Tibial artery (tissue), 4 donors: ENCODE measurements around the gene NTRK2.

Experiments used
- DNase-seq, 2 donors: peaks; one replicate each; pipeline ENCODE4 v3.0.0-alpha.2; 2019
- H3K27ac ChIP-seq, 2 donors: fragments of 200-600 bp; sonication (generic) in 1 of 2; 1 replicate in 1 of 2; 2 replicates in 1 of 2; pipeline ENCODE4 v1.5.1; 2018 to 2019; ENCODE audit warnings: mild to moderate bottlenecking in 1 of 2
- H3K27me3 ChIP-seq, 2 donors: fragments of 200-600 bp; sonication (generic) in 1 of 2; one replicate each; pipeline versions ENCODE4 v1.5.1 to v1.6.0; 2016 to 2019
- H3K36me3 ChIP-seq, 3 donors: fragments of 200-600 bp; sonication (generic) in 2 of 3; one replicate each; pipeline ENCODE4 v1.5.1; 2016 to 2019; ENCODE audit warnings: mild to moderate bottlenecking in 2 of 3
- H3K4me1 ChIP-seq, 4 donors: fragments of 200-600 bp; sonication (generic) in 2 of 4; 1 replicate in 3 of 4; 2 replicates in 1 of 4; pipeline ENCODE4 v1.5.1; 2016 to 2019
- H3K4me3 ChIP-seq, 2 donors: fragments of 200-600 bp; sonication (generic) in 1 of 2; 1 replicate in 1 of 2; 2 replicates in 1 of 2; pipeline ENCODE4 v1.5.1; 2018 to 2019; ENCODE audit warnings: mild to moderate bottlenecking in 2 of 2
- H3K9me3 ChIP-seq, 3 donors: fragments of 200-600 bp; sonication (generic) in 1 of 3; one replicate each; pipeline ENCODE4 v1.5.1; 2016 to 2019
- intact Hi-C: fragments of 100-400 bp; cut with DNase I; formaldehyde crosslinking; loops from one replicate; pipeline ENCODE4 v1.15.0; 2023; ENCODE audit warnings: low total_unique reads
- TF ChIP-seq, protein P1 (sequence below), 2 experiments: fragments of 200-600 bp in 1 of 2; fragments of 450-650 bp in 1 of 2; IDR thresholded peaks; one replicate each; pipeline ENCODE4 v1.5.1; 2017 to 2019; ENCODE audit warnings: antibody characterized with exemption in 2 of 2, mild to moderate bottlenecking in 1 of 2, moderate library complexity in 1 of 2

NTRK2 gene

DNA sequence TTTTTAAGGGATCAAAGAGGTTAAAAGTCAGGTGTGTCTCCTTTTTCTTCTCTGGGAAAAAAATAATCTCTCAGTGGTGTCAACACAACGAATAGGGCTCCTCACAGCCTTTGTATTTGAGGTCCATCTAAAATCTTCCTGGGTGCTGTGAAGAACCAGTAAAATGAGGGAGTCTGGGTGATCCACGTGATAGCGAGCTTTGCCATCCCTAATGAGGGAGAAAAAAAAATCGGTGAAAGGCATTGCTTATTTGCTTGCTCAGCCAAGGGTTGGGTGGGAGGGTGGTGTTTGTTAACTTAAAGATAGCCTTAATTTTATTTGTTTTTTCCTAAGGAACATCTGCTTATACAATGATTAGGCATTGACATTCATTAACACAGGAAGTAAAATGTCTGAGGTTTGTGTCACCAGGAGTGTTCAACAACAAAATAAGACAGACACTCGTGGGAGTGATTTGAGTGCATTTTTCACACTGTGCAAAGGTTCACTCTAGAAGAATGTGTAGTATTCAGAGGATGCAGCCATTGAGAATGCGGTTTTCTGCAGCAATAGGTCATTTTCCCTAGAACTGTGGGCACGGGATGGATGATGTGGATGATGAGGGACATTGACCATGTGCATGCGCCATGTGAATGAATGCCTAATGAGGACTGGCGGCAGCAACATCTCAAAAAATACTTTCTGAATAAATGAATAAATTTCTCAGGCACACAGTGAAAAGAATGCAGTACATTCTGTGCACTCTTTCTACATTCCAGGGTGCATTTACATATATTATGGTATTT is 369.5 kb downstream of the NTRK2 start:
- Histone ChIP-seq H3K4me1 (no peaks in the 10 kb centered on the region), H3K36me3 (no peaks in the 10 kb centered on the region), H3K27ac (no peak overlapping the region), H3K9me3 (no peaks in the 10 kb centered on the region), H3K4me3 (no peak overlapping the region), H3K27me3 (peaks cover 0 to 4% of the 10 kb centered on the region in 2 donors)
- no peak for DNase-seq
- intact Hi-C loops, result no loop called here
- TF ChIP-seq, protein P1, sequence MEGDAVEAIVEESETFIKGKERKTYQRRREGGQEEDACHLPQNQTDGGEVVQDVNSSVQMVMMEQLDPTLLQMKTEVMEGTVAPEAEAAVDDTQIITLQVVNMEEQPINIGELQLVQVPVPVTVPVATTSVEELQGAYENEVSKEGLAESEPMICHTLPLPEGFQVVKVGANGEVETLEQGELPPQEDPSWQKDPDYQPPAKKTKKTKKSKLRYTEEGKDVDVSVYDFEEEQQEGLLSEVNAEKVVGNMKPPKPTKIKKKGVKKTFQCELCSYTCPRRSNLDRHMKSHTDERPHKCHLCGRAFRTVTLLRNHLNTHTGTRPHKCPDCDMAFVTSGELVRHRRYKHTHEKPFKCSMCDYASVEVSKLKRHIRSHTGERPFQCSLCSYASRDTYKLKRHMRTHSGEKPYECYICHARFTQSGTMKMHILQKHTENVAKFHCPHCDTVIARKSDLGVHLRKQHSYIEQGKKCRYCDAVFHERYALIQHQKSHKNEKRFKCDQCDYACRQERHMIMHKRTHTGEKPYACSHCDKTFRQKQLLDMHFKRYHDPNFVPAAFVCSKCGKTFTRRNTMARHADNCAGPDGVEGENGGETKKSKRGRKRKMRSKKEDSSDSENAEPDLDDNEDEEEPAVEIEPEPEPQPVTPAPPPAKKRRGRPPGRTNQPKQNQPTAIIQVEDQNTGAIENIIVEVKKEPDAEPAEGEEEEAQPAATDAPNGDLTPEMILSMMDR (IDR thresholded peaks at IDR 0.05), result no peak

DNA sequence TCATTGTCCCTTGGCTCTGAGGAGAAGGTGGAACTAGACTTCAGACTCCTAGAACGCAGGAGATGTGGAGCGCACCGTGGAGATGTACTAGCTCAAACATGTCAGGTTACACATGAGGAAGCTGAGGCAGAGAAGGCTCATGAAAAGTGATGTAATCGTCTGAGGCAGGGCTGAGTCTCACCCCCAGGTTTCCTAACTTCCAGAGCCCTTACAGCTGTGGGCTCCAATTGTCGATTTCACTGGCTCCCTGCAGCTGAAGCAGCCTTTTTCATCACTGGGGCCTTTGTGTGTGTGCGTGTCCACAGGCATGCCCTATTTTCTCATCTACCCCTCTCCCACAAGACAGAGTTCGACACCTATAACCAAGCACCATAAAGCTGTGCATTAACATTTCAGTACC is 370.6 kb downstream of the NTRK2 start:
- no peaks in the 10 kb centered on the region for H3K4me1 ChIP-seq
- intact Hi-C loops, result no loop called here
- peaks cover 0 to 4% of the 10 kb centered on the region in 2 donors for H3K27me3 ChIP-seq
- TF ChIP-seq, protein P1 (IDR thresholded peaks at IDR 0.05), result no peak
- DNase-seq, result no peak
- H3K36me3 ChIP-seq, result no peaks in the 10 kb centered on the region
- H3K4me3 ChIP-seq, result no peak overlapping the region
- H3K27ac ChIP-seq, result no peak overlapping the region
- H3K9me3 ChIP-seq, result no peaks in the 10 kb centered on the region

DNA sequence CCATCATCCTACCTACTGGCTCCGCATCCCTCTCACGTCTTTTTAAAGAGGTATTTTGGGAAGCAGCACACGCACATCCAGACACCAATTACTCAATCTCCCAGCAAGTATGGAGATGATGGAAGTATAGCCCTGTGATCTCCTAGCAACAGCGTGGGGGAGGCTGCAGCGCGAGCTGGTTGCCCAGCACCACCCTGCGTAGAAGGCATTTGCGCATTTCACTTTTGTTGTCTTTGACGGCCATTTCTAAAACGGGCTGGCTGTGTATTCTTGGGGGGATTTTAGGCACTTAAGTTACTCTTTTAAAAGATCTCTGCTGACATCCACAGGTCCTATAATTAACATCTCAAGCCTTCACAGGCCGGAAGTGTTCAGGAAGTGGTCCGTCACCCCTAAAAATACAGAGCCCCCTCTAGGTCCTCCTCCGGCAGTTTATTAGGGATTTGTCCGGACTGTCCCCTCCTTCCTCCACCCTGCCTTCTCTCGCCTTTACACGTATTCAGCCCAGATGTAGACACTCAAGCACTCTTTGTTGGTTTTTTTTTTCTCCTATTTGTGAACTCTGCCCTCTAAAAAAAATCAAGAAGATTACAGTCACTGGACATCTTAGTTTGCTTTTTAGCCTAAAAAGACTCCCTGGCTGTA is 371.4 kb downstream of the NTRK2 start:
- Histone ChIP-seq H3K4me3 (no peak overlapping the region), H3K27ac (no peak overlapping the region), H3K27me3 (peaks cover 0 to 4% of the 10 kb centered on the region in 2 donors), H3K9me3 (no peaks in the 10 kb centered on the region), H3K4me1 (no peaks in the 10 kb centered on the region), H3K36me3 (no peaks in the 10 kb centered on the region)
- intact Hi-C loops, result no loop called here
- TF ChIP-seq, protein P1 (IDR thresholded peaks at IDR 0.05), result no peak
- no peak for DNase-seq

DNA sequence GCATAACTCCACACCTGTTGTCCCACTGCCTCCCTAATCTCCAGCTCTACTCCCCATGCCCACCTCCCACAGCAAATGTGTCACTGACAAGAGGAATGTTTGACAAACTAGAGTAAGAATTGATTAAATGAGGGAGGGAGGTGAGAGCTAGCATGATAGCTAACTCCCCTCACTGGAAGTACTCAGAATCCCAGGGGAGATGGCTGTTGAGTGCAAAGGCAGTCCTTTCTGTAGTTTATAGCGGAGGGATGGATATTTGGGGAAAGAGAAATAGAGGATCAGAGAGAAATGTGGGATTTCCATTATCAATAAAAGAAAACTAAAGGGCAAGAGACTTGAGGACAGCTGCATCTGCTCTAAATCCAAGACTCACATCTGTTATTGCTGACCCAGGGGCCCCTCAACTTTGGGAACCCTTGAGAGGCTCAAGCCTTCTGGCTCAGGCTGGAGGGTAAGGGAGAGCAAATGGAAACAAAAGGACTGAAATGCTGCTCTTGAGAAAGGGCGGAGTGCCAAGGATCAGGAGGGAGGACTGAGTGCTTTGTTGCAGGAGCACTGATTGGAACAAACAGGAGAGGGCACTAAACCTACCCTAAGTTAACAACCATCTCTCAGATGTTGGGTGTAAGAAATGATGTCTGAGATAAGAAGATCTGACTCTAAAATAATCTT is 372.1 kb downstream of the NTRK2 start:
- H3K9me3 ChIP-seq, result no peaks in the 10 kb centered on the region
- DNase-seq, result no peak
- H3K4me1 ChIP-seq, result no peaks in the 10 kb centered on the region
- TF ChIP-seq, protein P1 (IDR thresholded peaks at IDR 0.05), result no peak
- H3K27me3 ChIP-seq, result peaks cover 0 to 4% of the 10 kb centered on the region in 2 donors
- H3K4me3 ChIP-seq, result no peak overlapping the region
- intact Hi-C loops, result no loop called here
- H3K27ac ChIP-seq, result no peak overlapping the region
- no peaks in the 10 kb centered on the region for H3K36me3 ChIP-seq

DNA sequence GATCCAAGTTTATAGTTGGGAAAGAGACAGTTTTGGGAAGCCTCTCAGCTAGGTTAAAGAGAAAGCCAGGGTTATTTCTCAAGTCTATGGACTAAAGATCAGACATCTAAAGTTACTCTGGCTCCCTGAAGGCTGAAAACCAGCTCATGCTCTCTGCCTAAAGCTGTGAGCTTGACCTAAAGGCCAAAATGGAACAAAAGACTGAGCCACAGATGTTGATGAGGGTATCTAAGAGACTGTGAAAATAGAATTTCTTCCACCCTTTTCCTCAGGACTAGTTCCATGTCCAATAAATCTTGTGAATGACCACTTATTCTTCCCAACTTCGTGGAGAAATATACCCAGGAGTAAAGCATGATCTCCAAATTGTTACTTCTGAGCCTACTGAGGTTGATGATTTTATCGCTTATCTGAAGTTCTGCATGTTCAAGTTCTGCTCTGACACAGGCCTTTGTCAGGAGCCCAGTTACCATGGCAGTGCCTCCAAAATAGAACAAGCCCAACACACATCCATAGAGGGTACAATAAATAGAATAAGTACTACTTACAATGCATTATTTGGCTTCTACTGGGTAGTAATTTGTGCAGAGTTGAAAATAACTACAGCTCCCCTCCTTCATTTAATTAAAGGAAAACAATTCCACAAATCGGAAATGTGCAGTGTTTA is 373.6 kb downstream of the NTRK2 start:
- intact Hi-C loops, result no loop called here
- Histone ChIP-seq H3K36me3 (no peaks in the 10 kb centered on the region), H3K27me3 (peaks cover 0 to 4% of the 10 kb centered on the region in 2 donors), H3K4me1 (no peaks in the 10 kb centered on the region), H3K9me3 (no peaks in the 10 kb centered on the region), H3K27ac (no peak overlapping the region), H3K4me3 (no peak overlapping the region)
- DNase-seq, result no peak
- TF ChIP-seq, protein P1 (IDR thresholded peaks at IDR 0.05), result no peak
